Sigmoid colon (tissue), 4 donors: ENCODE results near the gene CHCHD1.

Experiments used
- CTCF ChIP-seq, 4 experiments: fragments of 450-650 bp in 3 of 4; fragments of 200-600 bp in 1 of 4; IDR thresholded peaks; one replicate each; pipeline ENCODE4 v1.5.1; 2016 to 2019; ENCODE audit warnings: antibody characterized with exemption in 4 of 4, mild to moderate bottlenecking in 3 of 4, moderate library complexity in 2 of 4
- EP300 ChIP-seq, 4 donors: sonication (generic); formaldehyde crosslinking; IDR thresholded peaks; one replicate each; pipeline ENCODE4 v1.6.1; 2017; ENCODE audit warnings: antibody characterized with exemption in 4 of 4

- TF ChIP-seq CTCF (IDR thresholded peaks at IDR 0.05) (no peak), EP300 (IDR thresholded peaks at IDR 0.05) (no peak)
Observed at GRCh38 chr10:73762915-73763314, 18.9 kb upstream of the CHCHD1 start.
